K562 (cell line): ENCODE data around the gene ST6GALNAC5. TPM values are rescaled to one million over a fixed set of nuclear protein-coding genes. Genes with fewer than 3 reads are reported as not detected.
"Not testable (repeated sequence)": the region's sequence is repeated elsewhere in the genome, so short reads cannot be mapped to it uniquely, and the experiment has no call there.

Experiments used
- ATAC-seq: fragments of 200-7000 bp; cut with Tn5 transposase; 3 replicates; pipeline ENCODE4 v1.9.1; 2020; ENCODE audit warnings: moderate library complexity
- BruUV-seq: library from RNA; stranded (reverse); fragments of 400-500 nt; replicated peaks from 2 replicates; lab custom pipeline; 2021; lab: Mats Ljungman, UMichigan
- CTCF ChIA-PET: fragments of 300-600 bp; formaldehyde crosslinking; extraction: SDS; loops from one replicate; lab custom pipeline; 2021; ENCODE audit warnings: low intra/inter-chr PET ratio; lab: Yijun Ruan, JAX
- POLR2A ChIA-PET: fragments of 300-600, 350-650 bp; sonication (Branson Sonifier 250); formaldehyde crosslinking; extraction: SDS; loops from one replicate; lab custom pipeline; 2021; ENCODE audit warnings: antibody characterized with exemption, inconsistent platforms; lab: Yijun Ruan, JAX
- DNase-seq, 4 experiments: peaks; one replicate each; pipeline versions ENCODE4 v3.0.0 to v3.0.0-alpha.2; 2011 to 2018; ENCODE audit warnings: low spot score in 3 of 4, mixed read lengths in 3 of 4; ENCODE audit errors: extremely low read depth in 1 of 4
- FAIRE-seq: peaks from 2 replicates; lab custom pipeline; 2011; peaks lifted over from hg19 to GRCh38; lab: Jason Lieb, UNC
- H2AFZ ChIP-seq: 2 replicates; pipeline ENCODE4 v1.6.0; 2011; ENCODE audit warnings: low read depth, low read length, control low read depth, inconsistent platforms
- H3K27ac ChIP-seq: fragments of 200-600 bp; 3 replicates; pipeline ENCODE4 v1.8.0; 2011; ENCODE audit warnings: low read depth, mild to moderate bottlenecking, control low read depth, inconsistent platforms, low read length, moderate library complexity, mixed read lengths; ENCODE audit errors: extremely low read depth
- H3K27me3 ChIP-seq, 2 experiments: fragments of 300-600 bp in 1 of 2; 2 replicates in 1 of 2; 3 replicates in 1 of 2; pipeline versions ENCODE4 v1.6.0 to v1.8.0; 2011; ENCODE audit warnings: inconsistent platforms in 2 of 2, low read length in 2 of 2, mild to moderate bottlenecking in 1 of 2, mixed read lengths in 1 of 2, moderate library complexity in 1 of 2; ENCODE audit not compliant: control insufficient read depth in 2 of 2, insufficient read depth in 2 of 2
- H3K36me3 ChIP-seq: fragments of 300-600 bp; 3 replicates; pipeline ENCODE4 v1.8.0; 2011; ENCODE audit warnings: mild to moderate bottlenecking, low read length, inconsistent platforms; ENCODE audit not compliant: control insufficient read depth, insufficient read depth
- H3K4me1 ChIP-seq, 2 experiments: fragments of 200-600 bp in 1 of 2; replicated peaks in 1 of 2; 2 replicates in 1 of 2; 3 replicates in 1 of 2; pipeline versions ENCODE4 v1.5.1 to v1.8.0; 2011; ENCODE audit warnings: inconsistent platforms in 2 of 2, low read length in 2 of 2, mild to moderate bottlenecking in 1 of 2, mixed read lengths in 1 of 2, moderate library complexity in 1 of 2; ENCODE audit not compliant: control insufficient read depth in 2 of 2, insufficient read depth in 2 of 2
- H3K4me2 ChIP-seq: 2 replicates; pipeline ENCODE4 v1.6.1; 2011; ENCODE audit warnings: low read length, control low read depth, inconsistent platforms, mixed read lengths; ENCODE audit not compliant: insufficient read depth
- H3K4me3 ChIP-seq: fragments of 200-600 bp; sonication (generic), shearing (Covaris generic); 2 replicates; pipeline ENCODE4 v1.5.1; 2016; ENCODE audit warnings: control low read depth, inconsistent platforms
- H3K79me2 ChIP-seq: fragments of 200-600 bp; 3 replicates; pipeline ENCODE4 v1.8.0; 2011; ENCODE audit warnings: low read length, inconsistent platforms; ENCODE audit not compliant: control insufficient read depth, insufficient read depth
- H3K9ac ChIP-seq, 2 experiments: 2 replicates each; pipeline versions ENCODE4 v1.6.0 to v1.6.1; 2011; ENCODE audit warnings: low read depth in 2 of 2, low read length in 2 of 2, control low read depth in 1 of 2, inconsistent platforms in 1 of 2, mild to moderate bottlenecking in 1 of 2, mixed read lengths in 1 of 2; ENCODE audit not compliant: insufficient read depth in 1 of 2
- H3K9me1 ChIP-seq: one replicate; pipeline ENCODE4 v1.6.0; 2011; ENCODE audit warnings: inconsistent platforms, mild to moderate bottlenecking, low read length, moderate library complexity; ENCODE audit not compliant: control insufficient read depth, insufficient read depth
- H3K9me3 ChIP-seq: replicated peaks from 2 replicates; pipeline ENCODE4 v1.5.1; 2011; ENCODE audit warnings: low read depth, low read length, inconsistent platforms; ENCODE audit not compliant: control insufficient read depth, insufficient read depth
- H4K20me1 ChIP-seq: replicated peaks from 2 replicates; pipeline ENCODE4 v1.6.1; 2011; ENCODE audit warnings: low read length, inconsistent platforms, mixed read lengths; ENCODE audit not compliant: control insufficient read depth, insufficient read depth
- CEBPZ ChIP-seq: fragments of 150-350 bp; IDR thresholded peaks from 2 replicates; pipeline ENCODE4 v1.6.1; 2014; ENCODE audit warnings: low read depth, mild to moderate bottlenecking, low read length, borderline replicate concordance
- PTBP1 ChIP-seq: fragments of 200-400 bp; formaldehyde crosslinking; IDR thresholded peaks from 2 replicates; pipeline ENCODE4 v1.6.1; 2017; ENCODE audit warnings: low read depth, low read length
- TEAD1 ChIP-seq, 2 experiments: fragments of 450-650 bp in 1 of 2; sonication (generic) in 1 of 2; formaldehyde crosslinking; IDR thresholded peaks; 2 replicates each; pipeline versions ENCODE4 v1.4.0 to v1.8.0; 2020 to 2022; ENCODE audit warnings: mild to moderate bottlenecking in 2 of 2, missing genetic modification reagents in 1 of 2
- WGBS: fragments of 100-300 bp; shearing (Covaris generic); methylation state at CpG from one replicate; pipeline ENCODE4 v1.1.6; 2016; ENCODE audit warnings: low coverage, mixed read lengths; ENCODE audit not compliant: insufficient coverage; ENCODE audit errors: missing lambda C conversion rate; 5-methylcytosine and 5-hydroxymethylcytosine counted together
- in situ Hi-C: fragments of 300-500 bp; cut with MboI; formaldehyde crosslinking; loops from 4 replicates; pipeline ENCODE4 v1.15.0; 2018; ENCODE audit warnings: inconsistent platforms, mixed read lengths
- intact Hi-C: fragments of 100-400 bp; cut with micrococcal nuclease; formaldehyde crosslinking; loops from 2 replicates; pipeline ENCODE4 v1.14.2; 2022
- polyA plus RNA-seq, 8 experiments: library from polyadenylated mRNA; depleted of rRNA in 4 of 8; stranded (reverse) in 5 of 8; unstranded in 3 of 8; fragments of >200 nt; fragmentation: Nextera tagmentation in 2 of 8; fragmentation: Illumina TruSeq in 1 of 8; extraction: Ambion mirVana in 2 of 8; extraction: Trizol in 1 of 8; gene quantifications; 2 replicates each; pipeline versions ENCODE4 v1.2.1 to v1.2.3, GENCODE V29; 2011 to 2014; ENCODE audit warnings: inconsistent platforms in 1 of 8, missing spikeins in 1 of 8
- total RNA-seq, 7 experiments: library from RNA; depleted of rRNA in 6 of 7; stranded (reverse); fragments of >200 nt in 6 of 7; fragmentation: Illumina TruSeq in 2 of 7; extraction: Trizol in 2 of 7; gene quantifications; 2 replicates each; pipeline versions ENCODE4 v1.2.1 to v1.2.3, GENCODE V29; 2011 to 2021; ENCODE audit warnings: low replicate concordance in 1 of 7

Gene ST6GALNAC5
- total and polyA plus RNA-seq, 9 of the 15 experiments (the other 6 are each of a cell fraction or from before 2014, with no cell fraction given) = 0.04 to 0.14 TPM; not detected in 7

GRCh38 chr1:76820028-76820427 is 47.3 kb upstream of the ST6GALNAC5 start:
- no peak overlapping the region for H3K27ac ChIP-seq
- ATAC-seq (no peak), DNase-seq (no peak), FAIRE-seq (no peak)
- H3K4me3 ChIP-seq = no peak overlapping the region
- no TSS peak for BruUV-seq
- intact Hi-C loops = no loop called here
- no peaks in the 10 kb centered on the region for H3K79me2 ChIP-seq
- H3K9me1 ChIP-seq = no peaks in the 10 kb centered on the region
- no peaks in the 10 kb centered on the region for H3K4me1 ChIP-seq
- H3K36me3 ChIP-seq = no peaks in the 10 kb centered on the region
- H3K9ac ChIP-seq = no peak overlapping the region
- TF ChIP-seq PTBP1 = no peak
- no peak for TF ChIP-seq CEBPZ
- TF ChIP-seq TEAD1 (CRISPR knock-in tag; IDR thresholded peaks at IDR 0.05) = no peak
- H2AFZ ChIP-seq = no peak overlapping the region
- no peaks in the 10 kb centered on the region for H3K9me3 ChIP-seq
- in situ Hi-C loops = no loop called here
- no peaks in the 10 kb centered on the region for H3K27me3 ChIP-seq
- ChIA-PET CTCF (no interaction called here), POLR2A (no interaction called here)
- WGBS = 4% methylated on average over 2 of the region's 2 CpGs
- H4K20me1 ChIP-seq = no peaks in the 10 kb centered on the region
- no peak overlapping the region for H3K4me2 ChIP-seq

DNA sequence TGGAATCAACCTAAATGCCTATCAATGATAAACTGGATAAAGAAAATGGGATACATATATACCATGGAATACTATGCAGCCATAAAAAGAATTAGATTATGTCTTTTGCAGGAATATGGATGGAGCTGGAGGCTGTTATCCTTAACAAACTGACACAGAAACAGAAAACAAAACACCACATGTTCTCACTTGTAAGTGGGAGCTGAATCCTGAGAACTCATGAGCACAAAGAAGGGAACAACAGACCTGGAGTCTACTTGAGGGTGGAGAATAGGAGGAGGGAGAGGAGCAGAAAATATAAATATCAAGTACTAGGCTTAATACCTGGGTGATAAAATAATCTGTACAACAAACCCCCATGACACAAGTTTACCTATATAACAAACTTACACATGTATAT is 44.3 kb upstream of the ST6GALNAC5 start:
- FAIRE-seq, CTCF ChIA-PET: not testable (repeated sequence)

More for the DNA sequence above, 44.3 kb upstream of the ST6GALNAC5 start:
- H3K4me1 ChIP-seq, H3K9me3 ChIP-seq, in situ Hi-C loops, H3K27me3 ChIP-seq, DNase-seq, POLR2A ChIA-PET, H4K20me1 ChIP-seq, H3K27ac ChIP-seq, H3K36me3 ChIP-seq, H3K79me2 ChIP-seq, H3K4me2 ChIP-seq, H3K4me3 ChIP-seq, intact Hi-C loops, ATAC-seq, BruUV-seq, H2AFZ ChIP-seq, H3K9me1 ChIP-seq, H3K9ac ChIP-seq: not testable (repeated sequence)
